Fibroblast of upper back skin (primary cell): ENCODE results near the gene CTDSPL2.
"Not testable (repeated sequence)": the region's sequence is repeated elsewhere in the genome, so short reads cannot be mapped to it uniquely, and the experiment has no call there.

Source experiments
- DNase-seq: peaks from one replicate; pipeline ENCODE4 v3.0.0-alpha.2; 2013

The CTDSPL2 gene

GRCh38 chr15:44542596-44542995 is 115.2 kb downstream of the CTDSPL2 start:
- DNase-seq: no peak

GRCh38 chr15:44544745-44545144 is 117.3 kb downstream of the CTDSPL2 start:
- DNase-seq: not testable (repeated sequence)

DNA sequence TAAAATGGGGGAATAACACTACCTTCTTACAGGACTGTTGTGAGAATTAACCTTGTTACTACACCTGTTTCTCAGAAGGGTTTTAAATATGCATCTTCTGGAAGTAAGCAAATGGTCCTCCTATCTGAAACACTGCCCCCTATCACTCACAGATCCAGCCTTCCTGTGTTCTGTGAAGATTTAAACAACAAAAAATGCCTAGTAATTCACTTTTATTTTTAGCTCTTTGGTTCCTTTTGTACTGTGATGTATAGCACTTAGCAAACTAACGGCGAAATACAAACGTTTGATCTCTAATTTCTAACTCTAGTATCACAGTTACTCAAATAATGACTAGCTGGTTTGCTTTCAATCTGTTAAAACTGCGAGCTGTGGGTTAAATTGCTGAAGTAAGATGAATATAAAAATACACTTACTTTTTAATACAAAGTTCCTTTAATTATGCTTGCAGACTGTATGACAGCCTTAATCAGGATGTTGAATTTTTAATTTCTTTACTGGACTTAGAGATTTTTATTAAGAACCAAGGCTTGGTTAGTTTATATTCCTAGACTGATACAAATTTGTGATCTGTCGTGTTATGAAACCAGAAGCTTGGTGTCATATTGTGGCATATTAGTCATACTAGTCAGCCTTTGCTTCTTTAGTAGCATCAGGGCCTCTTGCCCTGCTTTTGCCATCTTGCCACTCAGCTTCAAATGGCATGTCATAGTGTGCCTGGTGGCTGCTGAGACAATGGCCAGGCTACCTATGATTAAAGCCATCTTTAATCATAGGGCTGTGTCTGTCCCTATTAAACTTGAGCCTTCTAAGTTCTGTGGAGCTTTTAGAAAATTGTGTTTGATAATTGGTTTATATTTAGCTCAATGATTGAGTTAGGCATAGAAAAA is 118.7 kb downstream of the CTDSPL2 start:
- DNase-seq: peak; percentile 6

GRCh38 chr15:44549152-44549551 is 121.7 kb downstream of the CTDSPL2 start:
- DNase-seq: not testable (repeated sequence)

DNA sequence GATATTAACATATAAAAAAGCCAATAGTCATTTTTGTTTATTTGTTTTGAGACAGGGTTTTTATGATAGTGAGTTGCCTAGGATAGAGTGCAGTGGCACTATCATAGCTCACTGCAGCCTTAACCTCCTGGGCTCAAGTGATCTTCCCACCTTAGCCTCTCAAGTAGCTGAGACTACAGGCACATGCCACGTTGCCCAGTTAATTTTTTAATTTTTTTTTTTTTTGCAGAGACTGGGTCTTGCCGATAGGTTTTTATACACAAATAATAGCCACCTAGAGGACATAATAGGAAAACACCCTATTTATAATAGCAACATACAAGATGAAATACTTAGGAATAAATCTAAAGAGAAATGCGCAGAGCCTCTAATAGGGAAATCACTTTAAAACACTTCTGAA is 122.8 kb downstream of the CTDSPL2 start:
- peak; percentile 38 for DNase-seq

DNA sequence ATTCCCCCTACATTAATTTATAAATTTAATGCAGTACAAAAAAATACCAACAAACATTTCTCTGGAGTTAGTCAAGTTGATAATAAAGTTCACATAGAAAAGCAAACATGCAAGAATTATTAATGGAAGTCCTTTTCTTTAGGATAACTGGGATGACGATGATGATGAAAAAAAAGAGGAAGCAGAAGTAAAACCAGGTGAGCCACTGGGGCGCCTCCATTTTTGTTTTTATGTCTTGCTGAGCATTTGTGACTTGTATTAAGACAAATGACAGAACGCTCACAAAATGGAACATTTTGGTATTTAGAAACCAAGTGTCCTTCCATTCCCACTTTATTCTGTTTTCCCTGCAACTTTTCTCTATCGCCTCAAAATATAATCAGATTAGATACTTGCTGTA is 123.3 kb downstream of the CTDSPL2 start:
- DNase-seq: no peak

DNA sequence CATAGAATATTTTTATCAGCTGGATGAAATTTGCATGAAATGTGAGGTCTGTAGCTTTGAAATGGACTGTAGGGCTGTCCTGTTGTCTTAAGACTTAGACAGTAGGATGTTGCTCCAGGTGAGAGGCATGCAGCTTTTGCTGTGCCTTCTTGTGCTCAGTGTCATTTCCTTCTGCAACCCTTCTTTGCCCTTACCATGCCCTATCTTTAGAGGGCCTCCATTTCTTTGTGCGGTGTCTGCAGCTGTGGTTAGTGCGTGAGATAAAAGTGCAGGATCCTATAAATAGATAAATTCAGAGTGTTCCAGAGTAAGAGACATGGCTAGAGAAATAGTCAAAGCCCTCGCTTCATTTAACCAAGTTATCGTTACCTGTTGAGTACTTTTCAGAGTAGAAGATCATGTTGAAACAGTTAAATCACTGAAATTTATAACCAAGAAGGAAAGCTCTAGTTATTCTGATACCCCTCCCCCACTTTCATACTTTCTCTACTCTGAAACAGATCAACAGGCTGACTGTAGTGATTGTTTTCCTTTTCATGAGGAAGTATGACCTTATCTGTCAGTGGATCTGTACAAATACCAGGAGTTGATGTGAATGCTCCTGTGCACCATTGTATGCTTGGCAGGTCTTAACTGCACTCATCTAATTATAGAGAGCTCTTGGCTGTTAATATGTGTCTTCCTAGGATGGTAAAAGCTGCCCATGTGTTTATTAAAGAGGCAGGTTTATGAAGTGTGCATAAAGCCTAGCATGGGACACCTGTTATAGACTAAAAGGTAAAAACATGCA is 127.7 kb downstream of the CTDSPL2 start:
- no peak for DNase-seq

- DNase-seq: not testable (repeated sequence)
These were observed 133.5 kb downstream of the CTDSPL2 start for GRCh38 chr15:44560926-44561325.

DNA sequence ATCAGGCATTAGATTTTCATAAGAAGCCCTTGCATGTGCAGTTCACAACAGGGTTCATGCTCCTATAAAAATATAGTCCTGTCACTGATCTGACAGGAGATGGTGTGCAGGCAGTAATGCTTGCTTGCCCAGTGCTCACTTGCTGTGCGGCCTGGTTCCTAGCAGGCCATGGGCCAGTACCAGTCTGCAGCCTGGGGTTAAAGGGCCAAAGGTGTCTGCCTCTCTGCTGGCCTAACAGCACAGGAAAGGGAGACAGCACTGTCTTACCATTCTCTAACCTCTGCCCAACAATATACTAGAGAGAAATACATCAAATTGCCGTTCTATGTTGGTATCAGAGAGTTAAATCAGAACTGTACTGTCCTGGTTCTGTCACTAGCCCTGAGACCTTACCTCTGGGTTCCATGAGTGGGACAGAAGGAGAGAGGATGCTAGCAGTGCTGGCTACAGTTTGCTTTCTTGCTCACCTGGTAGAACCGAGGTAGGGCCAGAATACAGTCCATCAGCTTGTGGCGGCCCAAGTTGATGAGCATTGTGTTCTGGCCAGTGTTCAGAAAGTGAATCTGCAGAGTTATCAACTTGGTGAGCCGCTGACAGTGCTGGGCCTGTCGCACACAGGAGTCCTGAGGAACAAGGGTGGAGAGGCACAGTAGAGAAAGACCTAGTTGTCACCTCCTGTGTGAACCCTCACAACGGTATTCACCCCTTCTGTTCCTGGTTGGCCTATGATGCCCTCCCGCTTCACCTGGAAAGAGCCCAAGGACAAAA is 138.1 kb downstream of the CTDSPL2 start:
- no peak for DNase-seq

GRCh38 chr15:44566155-44566540 is 138.7 kb downstream of the CTDSPL2 start:
- DNase-seq: no peak

DNA sequence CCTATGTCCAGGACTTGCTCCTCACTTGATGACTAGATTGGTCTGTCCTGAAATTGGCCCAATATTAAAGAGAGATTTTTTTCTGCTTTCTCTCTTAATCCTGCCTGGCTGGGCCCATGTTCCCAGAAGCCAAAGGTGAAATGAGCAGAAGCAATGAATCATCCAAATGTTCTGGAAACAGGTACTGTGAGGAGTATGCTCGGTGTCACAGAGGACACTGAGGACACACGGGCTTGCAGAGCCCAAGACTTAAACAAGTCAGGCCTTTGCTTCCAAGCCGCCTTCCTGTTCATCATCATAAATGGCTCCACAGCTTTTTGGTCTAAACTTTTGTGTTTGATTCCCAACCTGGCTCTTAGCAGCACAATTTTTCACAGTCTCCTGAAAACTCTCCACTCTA is 140.9 kb downstream of the CTDSPL2 start:
- DNase-seq: no peak

- no peak for DNase-seq
These were observed 141.9 kb downstream of the CTDSPL2 start for GRCh38 chr15:44569316-44569715.

GRCh38 chr15:44570361-44570760 is 142.9 kb downstream of the CTDSPL2 start:
- DNase-seq: no peak

- DNase-seq: no peak
These were observed 146.0 kb downstream of the CTDSPL2 start for GRCh38 chr15:44573386-44573785.

GRCh38 chr15:44574734-44575133 is 147.3 kb downstream of the CTDSPL2 start:
- DNase-seq: no peak
